ENCODE measurements around the gene TENT5C. TPM values are rescaled to one million over a fixed set of nuclear protein-coding genes. Genes with fewer than 3 reads are reported as not detected.

Gene TENT5C
- total and polyA plus RNA-seq, 9 of the 15 experiments (the other 6 are each of a cell fraction or from before 2014, with no cell fraction given): 1.8 to 7.7 (median 4.0) TPM

- no peaks in the 10 kb centered on the region for H3K9me3 ChIP-seq (replicated peaks; ENCODE audit: control insufficient read depth, insufficient read depth, low read depth, low read length)
- H4K20me1 ChIP-seq (replicated peaks; ENCODE audit: control insufficient read depth, insufficient read depth, low read length): 0 out of 2 replicates have a peak, but pooled peaks cover 4% of the 10 kb centered on the region
- H3K9me1 ChIP-seq (ENCODE audit: control insufficient read depth, insufficient read depth, low read length): no peaks in the 10 kb centered on the region
- CTCF ChIA-PET (ENCODE audit: low intra/inter-chr PET ratio): no interaction called here
- H2AFZ ChIP-seq (ENCODE audit: low read depth, low read length): no peak overlapping the region
- no peaks in the 10 kb centered on the region for H3K36me3 ChIP-seq (ENCODE audit: control insufficient read depth, insufficient read depth, low read length)
- H3K79me2 ChIP-seq (ENCODE audit: control insufficient read depth, insufficient read depth, low read length): no peaks in the 10 kb centered on the region
- no peak overlapping the region for H3K9ac ChIP-seq (ENCODE audit: insufficient read depth in 1 of 2, low read depth in 2 of 2, low read length in 2 of 2)
- H3K4me2 ChIP-seq (ENCODE audit: insufficient read depth, low read length): no peak overlapping the region
- FAIRE-seq (no peak), DNase-seq (ENCODE audit: extremely low read depth in 1 of 4, low spot score in 3 of 4) (no peak), ATAC-seq (no peak)
- no peaks in the 10 kb centered on the region for H3K27me3 ChIP-seq (ENCODE audit: control insufficient read depth in 2 of 2, insufficient read depth in 2 of 2, low read length in 2 of 2)
- H3K27ac ChIP-seq (ENCODE audit: extremely low read depth, low read depth, low read length): no peak overlapping the region
- 50% methylated on average over 3 of the region's 3 CpGs for WGBS (ENCODE audit: insufficient coverage, low coverage, missing lambda C conversion rate)
- no TSS peak for BruUV-seq (replicated peaks)
- H3K4me3 ChIP-seq: no peak overlapping the region
- peaks cover 26 to 53% of the 10 kb centered on the region in 2 experiments for H3K4me1 ChIP-seq (replicated peaks in 1 of 2; ENCODE audit: control insufficient read depth in 2 of 2, insufficient read depth in 2 of 2, low read length in 2 of 2)
- in situ Hi-C loops (cut with MboI) (no loop called here), intact Hi-C loops (cut with micrococcal nuclease) (no loop called here)
- POLR2A ChIA-PET: interaction anchor here (0.6 to 5.6 kb wide), 6 partner anchors 10 to 109 kb away, joined by 3 to 55 read pairs (median 4); no protein-coding TSS in a partner anchor
- no peak for TF ChIP-seq TFAM (CRISPR knock-in tag; conservative IDR thresholded peaks at IDR 0.05)
- no peak for TF ChIP-seq NUFIP1 (IDR thresholded peaks at IDR 0.05; ENCODE audit: partially characterized antibody)
- TF ChIP-seq HIVEP1 (CRISPR knock-in tag; IDR thresholded peaks at IDR 0.05): no peak
- TF ChIP-seq ZKSCAN1 (IDR thresholded peaks at IDR 0.05; ENCODE audit: low read depth, low read length): no peak
- no peak for TF ChIP-seq ZBTB5 (IDR thresholded peaks at IDR 0.05)
- no peak for TF ChIP-seq ARID2 (IDR thresholded peaks at IDR 0.05)
- no peak for TF ChIP-seq IRF9 (tag; IDR thresholded peaks at IDR 0.05)
- no peak for TF ChIP-seq AFF4 (CRISPR knock-in tag; IDR thresholded peaks at IDR 0.05)
- TF ChIP-seq MAX (CRISPR knock-in tag; IDR thresholded peaks at IDR 0.05): no peak
- no peak for TF ChIP-seq NCOR1 (IDR thresholded peaks at IDR 0.05)
- no peak for TF ChIP-seq HCFC1 (IDR thresholded peaks at IDR 0.05; ENCODE audit: low read depth, low read length)
- TF ChIP-seq PHB (CRISPR knock-in tag; IDR thresholded peaks at IDR 0.05): no peak
- no peak for TF ChIP-seq TBP (optimal IDR thresholded peaks at IDR 0.05; ENCODE audit: low read depth, low read length)
- TF ChIP-seq SMARCB1 (IDR thresholded peaks at IDR 0.05; ENCODE audit: insufficient read length, low read depth): no peak
- no peak for TF ChIP-seq ATF6 (CRISPR knock-in tag; IDR thresholded peaks at IDR 0.05)
Measured at GRCh38 chr1:117641536-117641935, 35.7 kb downstream of the TENT5C start.

All from K562 (cell line).